Psoas muscle (tissue), 8 donors: ENCODE data around the gene UGT1A5. TPM values are rescaled to one million over a fixed set of nuclear protein-coding genes. Genes with fewer than 3 reads are reported as not detected.

Experiments
- ATAC-seq, 4 donors: fragments of 200-7000 bp; cut with Tn5 transposase; one replicate each; pipeline ENCODE4 v1.9.1; 2020; ENCODE audit warnings: moderate library complexity in 3 of 4, mild to moderate bottlenecking in 2 of 4
- DNase-seq, 2 donors: peaks; one replicate each; pipeline ENCODE4 v3.0.0-alpha.2; 2020
- H3K27ac ChIP-seq: fragments of 200-600 bp; one replicate; pipeline ENCODE4 v1.8.0; 2022
- H3K27me3 ChIP-seq, 3 donors: fragments of 200-600 bp in 1 of 3; one replicate each; pipeline versions ENCODE4 v1.6.1 to v1.8.0; 2013 to 2022; ENCODE audit warnings: low read length in 2 of 3, mild to moderate bottlenecking in 2 of 3, moderate library complexity in 1 of 3; ENCODE audit not compliant: insufficient read depth in 3 of 3
- H3K36me3 ChIP-seq, 2 donors: fragments of 200-600 bp in 1 of 2; one replicate each; pipeline versions ENCODE4 v1.6.1 to v1.8.0; 2013 to 2022; ENCODE audit warnings: low read depth in 1 of 2, mild to moderate bottlenecking in 1 of 2, moderate library complexity in 1 of 2; ENCODE audit not compliant: insufficient read depth in 1 of 2
- H3K4me1 ChIP-seq: fragments of 200-600 bp; one replicate; pipeline ENCODE4 v1.8.0; 2022
- H3K4me3 ChIP-seq: fragments of 200-600 bp; one replicate; pipeline ENCODE4 v1.8.0; 2022; ENCODE audit warnings: mild to moderate bottlenecking
- H3K9me3 ChIP-seq: fragments of 200-600 bp; one replicate; pipeline ENCODE4 v1.8.0; 2022
- WGBS, 3 donors: extraction: QIAGEN DNeasy Blood & Tissue Kit; methylation state at CpG; one replicate each; pipeline versions ENCODE4 v1.1.6 to v1.1.7; 2013; 5-methylcytosine and 5-hydroxymethylcytosine counted together
- intact Hi-C, 2 donors: fragments of 100-400 bp; cut with DNase I; formaldehyde crosslinking; loops; one replicate each; pipeline versions ENCODE4 v1.11.0 to v1.14.2; 2022
- polyA plus RNA-seq, 3 donors: library from polyadenylated mRNA; stranded (reverse); fragments of 200-250 nt; gene quantifications; one replicate each; pipeline ENCODE4 v1.2.3, GENCODE V29; 2013
- total RNA-seq, 4 donors: library from RNA; stranded (reverse); fragmentation: NEBNext Ultra II Directional in 2 of 4; extraction: Animal tissue kit (Norgen Biotek cat#: 25700) in 2 of 4; gene quantifications; one replicate each; pipeline versions ENCODE4 v1.2.1 to v1.2.4, GENCODE V29; 2021 to 2023
- TF ChIP-seq, protein P1 (sequence below): fragments of 200-600 bp; IDR thresholded peaks from one replicate; pipeline ENCODE4 v1.8.0; 2022; ENCODE audit warnings: antibody characterized with exemption
- donor health status: healthy with polysubstance abuse.
- donor health status: DM: no; HTN: no; CAD: no; lungs with moderate emphysema.
- donor health status: Bipolar disorder and iron deficiency.
- donor health status: healthy.
- donor health status: DM: yes; HTN: yes; CAD: no.
- donor health status: DM: no; HTN: no; CAD: no.
- donor health status: DM: no; HTN: no; CAD: no.
- donor health status: DM: yes; HTN: yes; CAD: no.

UGT1A5 gene
- total and polyA plus RNA-seq, 7 donors, result not detected

DNA sequence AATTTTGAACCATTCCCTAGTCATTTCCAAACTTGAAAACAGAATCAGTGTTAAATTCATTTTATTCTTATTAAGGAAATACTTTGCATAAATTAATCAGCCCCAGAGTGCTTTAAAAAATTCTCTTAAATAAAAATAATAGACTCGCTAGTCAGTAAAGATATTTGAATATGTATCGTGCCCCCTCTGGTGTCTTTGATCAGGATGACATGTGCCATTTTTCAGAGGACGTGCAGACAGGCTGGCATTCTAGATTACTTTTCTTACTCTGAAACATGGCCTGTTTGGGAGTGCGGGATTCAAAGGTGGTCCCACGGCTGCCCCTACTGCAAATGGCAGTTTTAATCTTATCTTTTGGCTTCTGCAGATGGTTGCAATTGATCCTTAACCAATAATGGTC is 59.9 kb downstream of the UGT1A5 start:
- no peaks in the 10 kb centered on the region for H3K9me3 ChIP-seq
- WGBS, 3 donors, result 55 to 71% (median 64%) methylated on average over 5 of the region's 5 CpGs
- H3K36me3 ChIP-seq, result no peaks in the 10 kb centered on the region
- no peak overlapping the region for H3K27ac ChIP-seq
- DNase-seq (no peak), ATAC-seq (no peak)
- TF ChIP-seq, protein P1, sequence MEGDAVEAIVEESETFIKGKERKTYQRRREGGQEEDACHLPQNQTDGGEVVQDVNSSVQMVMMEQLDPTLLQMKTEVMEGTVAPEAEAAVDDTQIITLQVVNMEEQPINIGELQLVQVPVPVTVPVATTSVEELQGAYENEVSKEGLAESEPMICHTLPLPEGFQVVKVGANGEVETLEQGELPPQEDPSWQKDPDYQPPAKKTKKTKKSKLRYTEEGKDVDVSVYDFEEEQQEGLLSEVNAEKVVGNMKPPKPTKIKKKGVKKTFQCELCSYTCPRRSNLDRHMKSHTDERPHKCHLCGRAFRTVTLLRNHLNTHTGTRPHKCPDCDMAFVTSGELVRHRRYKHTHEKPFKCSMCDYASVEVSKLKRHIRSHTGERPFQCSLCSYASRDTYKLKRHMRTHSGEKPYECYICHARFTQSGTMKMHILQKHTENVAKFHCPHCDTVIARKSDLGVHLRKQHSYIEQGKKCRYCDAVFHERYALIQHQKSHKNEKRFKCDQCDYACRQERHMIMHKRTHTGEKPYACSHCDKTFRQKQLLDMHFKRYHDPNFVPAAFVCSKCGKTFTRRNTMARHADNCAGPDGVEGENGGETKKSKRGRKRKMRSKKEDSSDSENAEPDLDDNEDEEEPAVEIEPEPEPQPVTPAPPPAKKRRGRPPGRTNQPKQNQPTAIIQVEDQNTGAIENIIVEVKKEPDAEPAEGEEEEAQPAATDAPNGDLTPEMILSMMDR, result no peak
- no peak overlapping the region for H3K4me3 ChIP-seq
- no peaks in the 10 kb centered on the region for H3K4me1 ChIP-seq
- intact Hi-C loops, result no loop called here
- H3K27me3 ChIP-seq, result peaks cover 0 to 3% (median 2%) of the 10 kb centered on the region in 3 donors

DNA sequence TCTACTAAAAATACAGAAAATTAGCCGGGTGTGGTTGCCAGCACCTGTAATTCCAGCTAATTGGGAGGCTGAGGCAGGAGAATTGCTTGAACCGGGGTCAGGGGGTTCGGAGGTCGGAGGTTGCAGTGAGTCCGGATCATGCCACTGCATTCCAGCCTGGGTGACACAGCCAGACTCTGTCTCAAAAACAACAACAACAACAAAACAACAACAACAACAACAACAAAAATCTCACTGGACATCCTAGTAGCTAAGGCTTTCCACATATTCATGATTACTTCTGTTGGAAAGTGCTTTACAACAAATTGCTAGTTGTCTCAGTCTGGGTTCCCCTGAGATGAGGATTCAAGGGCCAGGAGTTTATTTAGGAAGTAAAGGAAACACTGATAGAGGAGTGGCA is 61.1 kb downstream of the UGT1A5 start:
- H3K27ac ChIP-seq, result no peak overlapping the region

DNA sequence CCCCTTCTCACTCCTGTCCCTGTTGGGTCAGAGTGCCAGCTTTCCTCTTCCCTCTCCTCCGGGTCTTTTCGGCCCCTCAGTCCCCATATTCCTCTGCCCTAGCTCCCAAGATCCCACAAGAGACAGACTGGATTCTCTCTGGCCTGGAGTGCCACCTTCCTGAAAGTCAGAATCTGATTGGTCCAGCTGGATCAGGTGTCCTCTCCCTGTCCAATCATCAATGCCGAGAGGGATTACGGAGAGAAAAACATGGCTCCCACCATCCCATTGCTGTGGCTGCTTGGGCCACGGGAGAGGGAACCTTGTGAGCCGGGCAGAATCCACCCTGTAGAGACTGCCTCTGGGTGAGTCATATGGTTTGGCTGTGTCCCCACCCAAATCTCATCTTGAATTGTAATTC is 62.7 kb downstream of the UGT1A5 start:
- ATAC-seq, result no peak
- no peak for DNase-seq
- intact Hi-C loops, result no loop called here
- WGBS, 3 donors, result 87 to 93% (median 92%) methylated on average over 6 of the region's 6 CpGs
- Histone ChIP-seq H3K36me3 (no peaks in the 10 kb centered on the region), H3K4me1 (no peaks in the 10 kb centered on the region), H3K27ac (no peak overlapping the region), H3K4me3 (no peak overlapping the region), H3K27me3 (peaks cover 0 to 2% (median 0%) of the 10 kb centered on the region in 3 donors), H3K9me3 (no peaks in the 10 kb centered on the region)
- TF ChIP-seq, protein P1, result no peak

More for the DNA sequence above, 61.1 kb downstream of the UGT1A5 start:
- no peaks in the 10 kb centered on the region for H3K9me3 ChIP-seq
- no peaks in the 10 kb centered on the region for H3K36me3 ChIP-seq
- no peak overlapping the region for H3K4me3 ChIP-seq
- no peaks in the 10 kb centered on the region for H3K4me1 ChIP-seq
- TF ChIP-seq, protein P1, result no peak
- peaks cover 0 to 3% (median 2%) of the 10 kb centered on the region in 3 donors for H3K27me3 ChIP-seq
- 85 to 94% (median 89%) methylated on average over 5 of the region's 5 CpGs for WGBS, 3 donors
- DNase-seq (no peak), ATAC-seq (no peak)
- intact Hi-C loops, result no loop called here

DNA sequence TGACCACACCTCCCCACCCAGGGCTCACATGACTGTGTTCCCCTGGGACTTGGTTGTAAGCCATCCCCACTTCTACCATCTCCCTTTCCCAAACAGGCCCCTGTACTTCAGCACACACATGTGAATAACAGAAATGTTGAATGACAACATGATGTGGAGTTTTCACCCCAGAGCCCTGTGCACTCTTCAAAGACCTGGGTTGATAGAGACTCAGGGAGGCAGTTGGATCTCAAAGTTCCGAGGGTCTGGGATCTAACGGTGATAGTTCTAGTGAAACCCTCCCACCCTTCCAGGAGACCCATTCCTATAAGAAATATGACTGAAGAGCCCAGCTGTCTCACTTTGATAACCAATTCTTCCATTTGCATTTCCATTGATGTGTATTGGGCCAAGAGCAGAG is 65.3 kb downstream of the UGT1A5 start, which contains the start of gene MROH2A:
Gene MROH2A (plus strand): TSS at position 301 of the 400 bp plus-strand sequence. CDS start 1,029 bp downstream, outside the sequence.
- TF ChIP-seq, protein P1, result no peak
- DNase-seq (no peak), ATAC-seq (no peak)
- peaks cover 0 to 2% (median 0%) of the 10 kb centered on the region in 3 donors for H3K27me3 ChIP-seq
- H3K4me1 ChIP-seq, result no peaks in the 10 kb centered on the region
- WGBS, 3 donors, result 86 to 90% (median 87%) methylated on average over 2 of the region's 2 CpGs
- no peaks in the 10 kb centered on the region for H3K9me3 ChIP-seq
- no peaks in the 10 kb centered on the region for H3K36me3 ChIP-seq
- no peak within 1 kb of the TSS for H3K27ac ChIP-seq
- no peak within 1 kb of the TSS for H3K4me3 ChIP-seq
- intact Hi-C loops, result no loop called here

DNA sequence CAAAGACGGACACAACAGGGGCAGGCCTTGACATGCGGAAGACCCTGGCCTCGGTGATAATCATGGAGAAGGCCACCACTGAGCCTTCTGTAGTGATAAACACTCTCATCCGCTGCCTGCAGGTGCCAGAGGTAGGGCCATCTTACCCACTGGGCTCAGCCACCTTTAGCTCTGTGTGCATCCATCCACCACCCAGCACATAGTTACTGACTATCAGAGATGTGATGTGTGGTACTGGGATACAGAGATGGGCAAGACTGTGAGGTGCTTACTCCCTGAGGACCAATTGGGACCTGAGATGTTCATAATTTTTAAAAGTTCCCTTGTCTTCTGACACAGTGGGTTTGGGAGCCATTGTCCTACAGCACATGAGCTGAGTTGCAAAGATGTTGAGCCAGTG is 67.0 kb downstream of the UGT1A5 start:
- ATAC-seq, result no peak
- no peaks in the 10 kb centered on the region for H3K36me3 ChIP-seq
- no peak for DNase-seq
- WGBS, 3 donors, result 82 to 85% (median 84%) methylated on average over 4 of the region's 4 CpGs
- no peaks in the 10 kb centered on the region for H3K9me3 ChIP-seq
- H3K4me3 ChIP-seq, result no peak overlapping the region
- H3K4me1 ChIP-seq, result no peaks in the 10 kb centered on the region
- peaks cover 0 to 2% (median 0%) of the 10 kb centered on the region in 3 donors for H3K27me3 ChIP-seq
- H3K27ac ChIP-seq, result no peak overlapping the region
- intact Hi-C loops, result no loop called here
- TF ChIP-seq, protein P1, result no peak
